Measurements from ENCODE around the gene POU2F1.

DNA sequence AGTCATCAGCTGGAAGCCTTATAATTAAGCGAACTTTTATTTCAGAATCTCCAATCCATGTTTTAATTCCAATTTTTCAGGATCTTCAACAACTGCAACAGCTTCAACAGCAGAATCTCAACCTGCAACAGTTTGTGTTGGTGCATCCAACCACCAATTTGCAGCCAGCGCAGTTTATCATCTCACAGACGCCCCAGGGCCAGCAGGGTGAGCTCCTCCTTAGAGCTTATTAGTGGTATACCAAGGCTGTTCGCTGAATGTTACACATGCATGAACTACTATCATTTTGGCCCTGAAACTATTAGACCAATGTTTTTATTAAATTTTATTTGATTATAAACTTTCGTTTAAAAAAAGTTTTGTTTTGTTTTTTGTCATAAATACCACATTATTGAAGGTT lies 155.3 kb downstream of the POU2F1 start:
- TF ChIP-seq, protein P1, sequence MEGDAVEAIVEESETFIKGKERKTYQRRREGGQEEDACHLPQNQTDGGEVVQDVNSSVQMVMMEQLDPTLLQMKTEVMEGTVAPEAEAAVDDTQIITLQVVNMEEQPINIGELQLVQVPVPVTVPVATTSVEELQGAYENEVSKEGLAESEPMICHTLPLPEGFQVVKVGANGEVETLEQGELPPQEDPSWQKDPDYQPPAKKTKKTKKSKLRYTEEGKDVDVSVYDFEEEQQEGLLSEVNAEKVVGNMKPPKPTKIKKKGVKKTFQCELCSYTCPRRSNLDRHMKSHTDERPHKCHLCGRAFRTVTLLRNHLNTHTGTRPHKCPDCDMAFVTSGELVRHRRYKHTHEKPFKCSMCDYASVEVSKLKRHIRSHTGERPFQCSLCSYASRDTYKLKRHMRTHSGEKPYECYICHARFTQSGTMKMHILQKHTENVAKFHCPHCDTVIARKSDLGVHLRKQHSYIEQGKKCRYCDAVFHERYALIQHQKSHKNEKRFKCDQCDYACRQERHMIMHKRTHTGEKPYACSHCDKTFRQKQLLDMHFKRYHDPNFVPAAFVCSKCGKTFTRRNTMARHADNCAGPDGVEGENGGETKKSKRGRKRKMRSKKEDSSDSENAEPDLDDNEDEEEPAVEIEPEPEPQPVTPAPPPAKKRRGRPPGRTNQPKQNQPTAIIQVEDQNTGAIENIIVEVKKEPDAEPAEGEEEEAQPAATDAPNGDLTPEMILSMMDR (IDR thresholded peaks at IDR 0.05; ENCODE audit: insufficient read depth, low read length, poor library complexity, severe bottlenecking) = no peak
- no peak for TF ChIP-seq EZH2phosphoT487 (conservative IDR thresholded peaks at IDR 0.05; ENCODE audit: low read length)

Data from SU-DHL-6 (cell line).